IMR-90 (cell line): ENCODE data around the gene FA2H. TPM values are rescaled to one million over a fixed set of nuclear protein-coding genes. Genes with fewer than 3 reads are reported as not detected.

ENCODE experiments used
- ATAC-seq: fragments of 200-7000 bp; cut with Tn5 transposase; 2 replicates; pipeline ENCODE4 v1.9.1; 2020; ENCODE audit warnings: low read depth, mild to moderate bottlenecking, moderate library complexity
- BruUV-seq: library from RNA; stranded (reverse); fragments of 400-500 nt; replicated peaks from 2 replicates; lab custom pipeline; 2021; lab: Mats Ljungman, UMichigan
- CTCF ChIA-PET: fragments of 300-600 bp; formaldehyde crosslinking; extraction: SDS; loops from one replicate; lab custom pipeline; 2021; ENCODE audit warnings: antibody characterized with exemption; lab: Yijun Ruan, JAX
- POLR2A ChIA-PET: fragments of 300-600 bp; sonication (Branson Sonifier 250); formaldehyde crosslinking; loops from one replicate; lab custom pipeline; 2022; ENCODE audit warnings: antibody characterized with exemption; ENCODE audit not compliant: unreplicated experiment; lab: Charles Lee
- DNase-seq: peaks from one replicate; pipeline ENCODE4 v3.0.0; 2013
- H2AFZ ChIP-seq: replicated peaks from 2 replicates; pipeline ENCODE3; 2013; ENCODE audit warnings: low read length, mild to moderate bottlenecking; ENCODE audit not compliant: poor library complexity
- H2AK5ac ChIP-seq: 2 replicates; pipeline ENCODE4 v1.6.1; 2013; ENCODE audit warnings: low read depth, low read length, inconsistent platforms
- H2AK9ac ChIP-seq: replicated peaks from 2 replicates; pipeline ENCODE3; 2013; ENCODE audit warnings: mild to moderate bottlenecking, low read depth, low read length, moderate library complexity; ENCODE audit not compliant: poor library complexity
- H2BK120ac ChIP-seq: 2 replicates; pipeline ENCODE4 v1.6.1; 2013; ENCODE audit warnings: low read depth, low read length, inconsistent platforms
- H2BK15ac ChIP-seq: 3 replicates; pipeline ENCODE4 v1.6.1; 2013; ENCODE audit warnings: low read depth, low read length, inconsistent platforms
- H2BK20ac ChIP-seq: 2 replicates; pipeline ENCODE4 v1.6.1; 2013; ENCODE audit warnings: low read depth, mild to moderate bottlenecking, inconsistent platforms, low read length, moderate library complexity
- H2BK5ac ChIP-seq: 2 replicates; pipeline ENCODE4 v1.6.1; 2013; ENCODE audit warnings: mild to moderate bottlenecking, low read depth, low read length, inconsistent platforms; ENCODE audit not compliant: poor library complexity, severe bottlenecking
- H3K14ac ChIP-seq: replicated peaks from 2 replicates; pipeline ENCODE4 v1.6.1; 2013; ENCODE audit warnings: low read depth, low read length, inconsistent platforms
- H3K18ac ChIP-seq: 2 replicates; pipeline ENCODE4 v1.6.1; 2013; ENCODE audit warnings: low read depth, low read length, control low read depth
- H3K23ac ChIP-seq: 2 replicates; pipeline ENCODE4 v1.6.1; 2013; ENCODE audit warnings: low read depth, low read length, inconsistent platforms
- H3K27ac ChIP-seq: 2 replicates; pipeline ENCODE4 v1.5.1; 2013; ENCODE audit warnings: mild to moderate bottlenecking, control low read depth, low read length; ENCODE audit not compliant: insufficient read depth
- H3K27me3 ChIP-seq: 2 replicates; pipeline ENCODE4 v1.6.1; 2013; ENCODE audit warnings: low read length; ENCODE audit not compliant: control insufficient read depth, insufficient read depth
- H3K36me3 ChIP-seq: 2 replicates; pipeline ENCODE4 v1.6.1; 2013; ENCODE audit warnings: low read length, mixed read lengths; ENCODE audit not compliant: control insufficient read depth, insufficient read depth
- H3K4ac ChIP-seq: 2 replicates; pipeline ENCODE4 v1.6.1; 2013; ENCODE audit warnings: low read depth, low read length, inconsistent platforms
- H3K4me1 ChIP-seq: 2 replicates; pipeline ENCODE4 v1.6.1; 2013; ENCODE audit warnings: low read length, mixed read lengths; ENCODE audit not compliant: control insufficient read depth, insufficient read depth
- H3K4me2 ChIP-seq: 2 replicates; pipeline ENCODE4 v1.6.1; 2013; ENCODE audit warnings: low read depth, mild to moderate bottlenecking, control low read depth, low read length, moderate library complexity
- H3K4me3 ChIP-seq: 2 replicates; pipeline ENCODE4 v1.5.1; 2013; ENCODE audit warnings: low read depth, mild to moderate bottlenecking, control low read depth, low read length, moderate library complexity; ENCODE audit not compliant: insufficient read depth
- H3K56ac ChIP-seq: 2 replicates; pipeline ENCODE4 v1.6.1; 2013; ENCODE audit warnings: low read length, inconsistent platforms; ENCODE audit not compliant: insufficient read depth; ENCODE audit errors: extremely low read depth
- H3K79me1 ChIP-seq, 2 experiments: 2 replicates each; pipeline ENCODE4 v1.6.1; 2013; ENCODE audit warnings: low read length in 2 of 2, inconsistent platforms in 1 of 2, low read depth in 1 of 2
- H3K9ac ChIP-seq: 2 replicates; pipeline ENCODE4 v1.6.1; 2013; ENCODE audit warnings: low read depth, low read length, control low read depth
- H3K9me1 ChIP-seq: 2 replicates; pipeline ENCODE4 v1.6.1; 2013; ENCODE audit warnings: low read length, inconsistent platforms; ENCODE audit not compliant: insufficient read depth
- H3K9me3 ChIP-seq: 2 replicates; pipeline ENCODE4 v1.6.1; 2013; ENCODE audit warnings: low read length; ENCODE audit not compliant: control insufficient read depth, insufficient read depth
- H4K20me1 ChIP-seq: 2 replicates; pipeline ENCODE4 v1.6.1; 2013; ENCODE audit warnings: low read length, inconsistent platforms; ENCODE audit not compliant: insufficient read depth
- H4K5ac ChIP-seq: 2 replicates; pipeline ENCODE4 v1.6.1; 2013; ENCODE audit warnings: mild to moderate bottlenecking, low read depth, low read length, control low read depth
- H4K8ac ChIP-seq, 2 experiments: 2 replicates each; pipeline ENCODE4 v1.6.1; 2013; ENCODE audit warnings: low read depth in 2 of 2, low read length in 2 of 2, control low read depth in 1 of 2, inconsistent platforms in 1 of 2
- H4K91ac ChIP-seq: 2 replicates; pipeline ENCODE4 v1.6.1; 2013; ENCODE audit warnings: low read depth, low read length, inconsistent platforms; ENCODE audit not compliant: insufficient read depth
- BHLHE40 ChIP-seq: fragments of 150-350 bp; IDR thresholded peaks from 2 replicates; pipeline ENCODE4 v1.6.1; 2016; ENCODE audit warnings: mild to moderate bottlenecking, low read depth, low read length
- CEBPB ChIP-seq: IDR thresholded peaks from 2 replicates; pipeline ENCODE4 v1.6.1; 2012; ENCODE audit warnings: low read depth, low read length, improper control_type of control experiment
- CHD1 ChIP-seq: IDR thresholded peaks from 2 replicates; pipeline ENCODE4 v1.6.1; 2012; ENCODE audit warnings: low read depth, low read length, improper control_type of control experiment
- FOS ChIP-seq: fragments of 150-350 bp; IDR thresholded peaks from 2 replicates; pipeline ENCODE4 v1.6.1; 2016; ENCODE audit warnings: low read depth, low read length
- MAZ ChIP-seq: IDR thresholded peaks from 2 replicates; pipeline ENCODE4 v1.6.1; 2012; ENCODE audit warnings: low read depth, mild to moderate bottlenecking, low read length, improper control_type of control experiment, moderate library complexity, borderline replicate concordance
- MXI1 ChIP-seq: IDR thresholded peaks from 2 replicates; pipeline ENCODE4 v1.6.1; 2012; ENCODE audit warnings: low read depth, mild to moderate bottlenecking, low read length, moderate library complexity, borderline replicate concordance
- NFE2L2 ChIP-seq: fragments of 150-350 bp; IDR thresholded peaks from 2 replicates; pipeline ENCODE4 v1.6.1; 2016; ENCODE audit warnings: low read depth, mild to moderate bottlenecking, low read length
- WGBS, 2 experiments: methylation state at CpG; one replicate each; pipeline versions ENCODE4 v1.1.5 to v1.1.7; 2013; ENCODE audit warnings: missing lambda C conversion rate in 2 of 2; ENCODE audit not compliant: insufficient read length in 1 of 2; ENCODE audit errors: extremely low coverage in 2 of 2; 5-methylcytosine and 5-hydroxymethylcytosine counted together
- dilution Hi-C: fragments of 300-500 bp; cut with HindIII; formaldehyde crosslinking; loops from one replicate; pipeline ENCODE4 v1.14.3; 2018; ENCODE audit warnings: low sequenced_read_pairs; ENCODE audit not compliant: unreplicated experiment
- in situ Hi-C: fragments of 300-500 bp; cut with MboI; formaldehyde crosslinking; loops from 3 replicates; pipeline ENCODE4 v1.14.3; 2019; ENCODE audit warnings: low sequenced_read_pairs, inconsistent platforms, mixed read lengths
- intact Hi-C: fragments of 100-400 bp; cut with micrococcal nuclease; formaldehyde crosslinking; loops from 2 replicates; pipeline ENCODE4 v1.10.0; 2022
- polyA plus RNA-seq, 3 experiments: library from polyadenylated mRNA; depleted of rRNA; stranded (reverse); fragments of >200 nt; gene quantifications; 2 replicates each; pipeline ENCODE4 v1.2.3, GENCODE V29; 2012; ENCODE audit warnings: low replicate concordance in 1 of 3
- total RNA-seq: library from RNA; depleted of rRNA; stranded (reverse); fragments of >200 nt; gene quantifications from 2 replicates; pipeline ENCODE4 v1.2.3, GENCODE V29; 2012
- TF ChIP-seq, protein P1 (sequence below): conservative IDR thresholded peaks from 2 replicates; pipeline ENCODE4 v1.5.1; 2012; ENCODE audit warnings: mild to moderate bottlenecking, low read depth, low read length, improper control_type of control experiment
- TF ChIP-seq, protein P2 (sequence below): fragments of 150-350 bp; IDR thresholded peaks from 2 replicates; pipeline ENCODE4 v1.6.1; 2016; ENCODE audit warnings: low read depth, mild to moderate bottlenecking, low read length, moderate library complexity, borderline replicate concordance

Gene FA2H
- total and polyA plus RNA-seq, 2 of the 4 experiments (the other 2 are of a cell fraction), result not detected

DNA sequence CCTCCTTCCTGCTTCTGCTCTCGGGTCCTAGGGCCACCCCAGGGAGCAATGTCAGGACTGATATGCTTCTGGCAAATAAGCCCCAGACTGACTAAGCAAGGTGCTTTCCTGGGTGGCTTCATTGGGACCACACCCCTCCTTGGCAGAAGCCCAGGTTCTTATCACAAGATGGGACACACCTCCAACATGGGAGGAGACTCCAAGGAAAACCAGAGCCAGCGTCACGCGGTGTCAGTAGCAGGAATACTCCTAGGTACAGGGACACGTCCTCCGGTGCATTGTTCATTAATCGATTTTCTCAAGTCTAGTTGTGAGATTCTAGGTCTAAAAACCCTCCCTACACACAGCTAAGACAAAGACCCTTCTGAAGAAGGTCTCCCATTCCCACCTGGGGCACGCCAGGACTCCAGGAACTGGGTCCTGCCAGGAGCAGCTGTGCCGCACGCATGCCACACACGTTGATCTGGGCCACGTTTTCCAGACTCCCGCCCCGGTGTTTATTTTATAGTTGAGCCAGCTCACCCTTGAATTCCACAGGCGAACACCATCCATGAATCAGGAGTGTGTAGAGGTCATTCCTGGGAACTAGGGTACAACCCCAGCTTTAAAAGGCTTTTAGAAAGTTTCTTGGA is 30.8 kb downstream of the FA2H start:
- Histone ChIP-seq H3K56ac (no peak overlapping the region), H3K9ac (no peak overlapping the region), H3K23ac (no peak overlapping the region; the same call in 1 of the 2 replicates), H4K91ac (peak overlapping the region; percentile 57; the same call in 1 of the 2 replicates), H3K36me3 (no peaks in the 10 kb centered on the region), H3K27me3 (no peaks in the 10 kb centered on the region), H3K18ac (peak overlapping the region; percentile 17; the same call in 1 of the 2 replicates), H3K79me1 (no peaks in the 10 kb centered on the region), H3K14ac (peak overlapping the region; percentile 1; the same call in 1 of the 2 replicates), H3K9me3 (no peaks in the 10 kb centered on the region), H3K9me1 (peaks cover 4% of the 10 kb centered on the region; the same call in 1 of the 2 replicates), H3K4me2 (peak overlapping the region; percentile 42), H4K20me1 (no peaks in the 10 kb centered on the region), H3K4ac (peak overlapping the region; percentile 61), H3K4me3 (no peak overlapping the region), H2BK15ac (peak overlapping the region; percentile 67; the same call in 2 of the 3 replicates), H3K27ac (no peak overlapping the region), H2AK5ac (peak overlapping the region; percentile 58; the same call in 1 of the 2 replicates), H2BK5ac (no peak overlapping the region), H3K4me1 (peaks cover 14% of the 10 kb centered on the region), H2AK9ac (peak overlapping the region; percentile 83), H2AFZ (peak overlapping the region; percentile 72), H2BK120ac (peak overlapping the region; percentile 75), H4K8ac (peak overlapping the region; percentile 42 to 67; a peak in 2 of 4 replicates), H4K5ac (peak overlapping the region; percentile 46), H2BK20ac (peak overlapping the region; percentile 80)
- dilution Hi-C loops (no loop called here), intact Hi-C loops (no loop called here), in situ Hi-C loops (no loop called here)
- ChIA-PET CTCF (interaction anchor here (1.3 to 2.3 kb wide), 2 partner anchors 19 to 70 kb away, joined by 3 to 8 read pairs; no protein-coding TSS in a partner anchor), POLR2A (interaction anchor here (0.6 kb wide), 1 partner anchor 41 kb away, joined by 4 read pairs; no protein-coding TSS in a partner anchor)
- no TSS peak for BruUV-seq
- WGBS, 2 experiments, result 75% methylated on average over 2 of the region's 15 CpGs; no CpG with 5 or more reads in 1 of the 2 experiments
- DNase-seq (peak; percentile 79), ATAC-seq (peak; percentile 89)
- TF ChIP-seq BHLHE40, result peak; percentile 77
- 0 out of 2 replicates have a peak, but pooled peaks have one; percentile 68 for TF ChIP-seq MXI1
- TF ChIP-seq CEBPB, result peak; percentile 28; the same call in 1 of the 2 replicates
- no peak for TF ChIP-seq NFE2L2
- peak; percentile 57; the same call in 1 of the 2 replicates for TF ChIP-seq MAZ
- TF ChIP-seq FOS, result peak; percentile 67; the same call in 1 of the 2 replicates
- TF ChIP-seq, protein P1, sequence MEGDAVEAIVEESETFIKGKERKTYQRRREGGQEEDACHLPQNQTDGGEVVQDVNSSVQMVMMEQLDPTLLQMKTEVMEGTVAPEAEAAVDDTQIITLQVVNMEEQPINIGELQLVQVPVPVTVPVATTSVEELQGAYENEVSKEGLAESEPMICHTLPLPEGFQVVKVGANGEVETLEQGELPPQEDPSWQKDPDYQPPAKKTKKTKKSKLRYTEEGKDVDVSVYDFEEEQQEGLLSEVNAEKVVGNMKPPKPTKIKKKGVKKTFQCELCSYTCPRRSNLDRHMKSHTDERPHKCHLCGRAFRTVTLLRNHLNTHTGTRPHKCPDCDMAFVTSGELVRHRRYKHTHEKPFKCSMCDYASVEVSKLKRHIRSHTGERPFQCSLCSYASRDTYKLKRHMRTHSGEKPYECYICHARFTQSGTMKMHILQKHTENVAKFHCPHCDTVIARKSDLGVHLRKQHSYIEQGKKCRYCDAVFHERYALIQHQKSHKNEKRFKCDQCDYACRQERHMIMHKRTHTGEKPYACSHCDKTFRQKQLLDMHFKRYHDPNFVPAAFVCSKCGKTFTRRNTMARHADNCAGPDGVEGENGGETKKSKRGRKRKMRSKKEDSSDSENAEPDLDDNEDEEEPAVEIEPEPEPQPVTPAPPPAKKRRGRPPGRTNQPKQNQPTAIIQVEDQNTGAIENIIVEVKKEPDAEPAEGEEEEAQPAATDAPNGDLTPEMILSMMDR, result no peak
- TF ChIP-seq, protein P2, sequence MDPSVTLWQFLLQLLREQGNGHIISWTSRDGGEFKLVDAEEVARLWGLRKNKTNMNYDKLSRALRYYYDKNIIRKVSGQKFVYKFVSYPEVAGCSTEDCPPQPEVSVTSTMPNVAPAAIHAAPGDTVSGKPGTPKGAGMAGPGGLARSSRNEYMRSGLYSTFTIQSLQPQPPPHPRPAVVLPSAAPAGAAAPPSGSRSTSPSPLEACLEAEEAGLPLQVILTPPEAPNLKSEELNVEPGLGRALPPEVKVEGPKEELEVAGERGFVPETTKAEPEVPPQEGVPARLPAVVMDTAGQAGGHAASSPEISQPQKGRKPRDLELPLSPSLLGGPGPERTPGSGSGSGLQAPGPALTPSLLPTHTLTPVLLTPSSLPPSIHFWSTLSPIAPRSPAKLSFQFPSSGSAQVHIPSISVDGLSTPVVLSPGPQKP, result no peak
- no peak for TF ChIP-seq CHD1
